Stimulated activated CD8-positive, alpha-beta memory T cell treated with anti-CD3 and anti-CD28 coated beads, Interleukin-4, amount 100 ng/mL, for 1 hour (primary cell): ENCODE data around the gene JAKMIP1.
"Not testable (repeated sequence)": the region's sequence is repeated elsewhere in the genome, so short reads cannot be mapped to it uniquely, and the experiment has no call there.

Experiments used
- DNase-seq, 2 donors: peaks; one replicate each; pipeline ENCODE4 v3.0.0-alpha.2; 2020; ENCODE audit warnings: low read depth in 2 of 2, low spot score in 1 of 2

The JAKMIP1 gene

DNA sequence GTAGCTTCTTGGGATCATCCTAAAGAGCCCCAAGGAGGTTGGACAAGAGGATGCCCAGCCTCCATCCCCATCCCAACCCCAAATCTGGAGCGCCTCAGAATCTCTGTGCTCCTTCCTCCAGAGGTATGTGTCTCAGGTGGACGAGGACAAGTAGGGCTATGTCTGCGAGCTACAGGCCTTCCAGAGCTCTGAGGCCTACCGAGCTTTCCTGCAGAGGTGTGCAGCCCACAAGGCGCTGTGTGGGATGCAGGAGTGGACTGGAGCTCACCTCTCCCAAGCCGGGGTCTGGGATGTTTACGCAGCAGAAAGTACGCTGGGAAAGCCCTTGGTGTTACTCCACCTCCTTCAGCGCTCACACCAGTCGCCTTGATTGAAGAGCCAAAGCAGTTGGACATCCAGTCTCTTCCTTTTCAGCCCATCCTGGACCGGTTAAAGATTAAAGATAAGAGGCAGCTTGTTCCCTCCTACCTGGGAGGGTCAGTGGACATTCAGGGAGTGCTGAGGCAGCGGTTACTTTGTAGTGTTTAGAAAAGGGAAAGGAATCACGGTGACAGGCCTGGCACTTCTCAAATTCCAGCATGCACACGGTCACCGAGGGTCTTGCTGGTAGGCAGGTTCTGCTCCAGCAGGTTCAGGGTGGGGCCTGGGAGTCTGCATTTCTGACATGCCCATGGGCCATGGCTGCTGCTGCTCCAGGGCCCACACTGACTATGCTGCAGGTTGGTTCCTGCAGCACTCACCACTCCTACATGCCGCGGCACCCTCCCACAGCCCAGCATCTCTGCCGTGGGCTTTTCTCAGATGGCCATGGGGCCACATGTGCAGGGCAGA, 29.5 kb upstream of the JAKMIP1 start:
- DNase-seq: no peak

- DNase-seq: no peak
These were observed 28.7 kb upstream of the JAKMIP1 start for GRCh38 chr4:6229095-6229494.

DNA sequence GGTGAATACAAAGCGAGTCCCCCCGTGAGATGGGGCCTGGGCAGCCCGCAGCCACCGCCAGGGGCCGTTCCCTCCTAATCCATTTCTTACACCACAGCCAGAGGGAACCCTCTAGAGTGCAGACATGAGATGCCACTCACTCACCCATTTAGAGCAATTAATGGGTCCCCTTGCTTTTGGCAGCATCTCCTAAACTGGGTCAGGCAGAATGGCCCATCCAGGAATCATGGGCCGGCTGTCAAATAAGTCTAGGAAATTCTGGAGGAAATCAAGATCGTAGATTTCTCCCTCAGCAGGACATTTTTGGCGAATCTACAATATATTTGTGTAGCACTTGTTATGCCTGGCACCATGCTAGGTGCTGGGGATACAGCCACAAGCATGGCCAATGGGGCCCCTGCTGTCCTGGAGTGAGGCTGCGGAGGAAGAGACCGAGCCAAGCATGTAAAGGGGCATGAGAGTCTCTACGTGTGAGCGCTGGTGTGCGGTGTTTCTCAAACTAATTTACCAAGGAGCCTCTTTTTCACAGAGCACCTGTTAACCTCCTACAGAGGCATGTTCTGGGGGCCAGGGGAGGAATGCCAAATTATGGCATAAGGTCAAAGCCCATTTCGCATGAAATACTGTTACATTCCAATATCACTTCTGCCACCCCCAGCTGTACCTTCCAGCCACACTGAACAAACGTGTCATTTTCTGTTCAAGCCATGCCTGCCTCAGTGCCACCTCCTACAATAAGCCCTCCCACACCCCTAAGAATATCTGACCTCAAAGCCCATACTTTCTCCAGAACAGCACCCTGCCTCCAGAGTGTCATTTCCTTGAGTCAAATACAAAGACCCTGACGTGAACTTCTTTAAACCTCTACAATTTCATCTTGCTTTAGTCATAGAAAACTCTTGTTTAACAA, 28.1 kb upstream of the JAKMIP1 start:
- DNase-seq: no peak

GRCh38 chr4:6227412-6228157, 27.2 kb upstream of the JAKMIP1 start:
- DNase-seq: no peak

GRCh38 chr4:6226506-6226905, 26.2 kb upstream of the JAKMIP1 start:
- no peak for DNase-seq

DNA sequence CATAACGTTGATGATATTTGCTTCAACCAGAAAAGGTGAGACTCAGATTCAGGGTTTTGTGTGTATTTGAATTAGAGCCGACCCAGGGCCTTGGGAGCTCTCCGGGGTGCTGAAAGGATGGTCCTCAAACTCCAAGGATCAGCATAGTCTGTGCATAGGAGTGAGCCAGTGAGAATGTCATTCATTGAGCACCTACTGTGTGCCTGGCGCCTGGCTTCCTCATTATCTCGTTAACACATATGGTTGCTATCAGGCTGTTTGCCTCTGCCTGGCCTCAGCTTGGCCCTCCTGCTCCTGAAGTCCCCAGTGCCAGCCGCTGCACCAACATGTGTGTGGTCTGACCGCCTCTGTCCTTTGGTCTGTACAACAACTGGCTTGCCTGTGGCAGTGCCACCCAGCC, 25.1 kb upstream of the JAKMIP1 start:
- DNase-seq: no peak

- DNase-seq: no peak
These were observed 24.4 kb upstream of the JAKMIP1 start for GRCh38 chr4:6224735-6225134.

DNA sequence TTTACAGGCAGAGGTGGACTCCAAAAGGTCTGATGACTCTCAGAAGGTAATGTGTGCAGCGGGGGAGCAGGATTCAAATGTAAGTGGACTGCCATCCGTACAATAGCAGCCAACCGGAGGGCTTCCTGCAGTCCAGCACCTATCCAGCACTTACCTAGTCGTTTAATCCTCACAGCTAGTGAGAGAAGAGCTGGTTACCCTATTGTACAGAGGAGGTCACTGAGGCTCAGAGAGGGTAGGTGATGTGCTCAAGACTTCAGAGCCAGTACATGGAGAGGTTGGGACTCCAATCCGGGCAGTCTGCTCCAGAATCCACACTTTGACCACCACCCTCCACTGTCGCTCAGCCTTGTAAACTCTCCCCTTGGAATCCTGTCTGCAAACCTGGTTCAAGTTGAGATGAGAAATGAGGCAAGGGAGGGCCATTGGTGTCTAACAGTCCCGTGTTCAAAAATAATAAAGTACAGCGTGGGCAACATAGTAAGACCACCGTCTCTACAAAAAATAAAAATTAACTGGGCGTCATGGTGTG, 22.5 kb upstream of the JAKMIP1 start:
- no peak for DNase-seq

- DNase-seq: no peak
These were observed 21.8 kb upstream of the JAKMIP1 start for GRCh38 chr4:6221851-6222760.

GRCh38 chr4:6221301-6221850, 21.0 kb upstream of the JAKMIP1 start:
- DNase-seq: no peak

DNA sequence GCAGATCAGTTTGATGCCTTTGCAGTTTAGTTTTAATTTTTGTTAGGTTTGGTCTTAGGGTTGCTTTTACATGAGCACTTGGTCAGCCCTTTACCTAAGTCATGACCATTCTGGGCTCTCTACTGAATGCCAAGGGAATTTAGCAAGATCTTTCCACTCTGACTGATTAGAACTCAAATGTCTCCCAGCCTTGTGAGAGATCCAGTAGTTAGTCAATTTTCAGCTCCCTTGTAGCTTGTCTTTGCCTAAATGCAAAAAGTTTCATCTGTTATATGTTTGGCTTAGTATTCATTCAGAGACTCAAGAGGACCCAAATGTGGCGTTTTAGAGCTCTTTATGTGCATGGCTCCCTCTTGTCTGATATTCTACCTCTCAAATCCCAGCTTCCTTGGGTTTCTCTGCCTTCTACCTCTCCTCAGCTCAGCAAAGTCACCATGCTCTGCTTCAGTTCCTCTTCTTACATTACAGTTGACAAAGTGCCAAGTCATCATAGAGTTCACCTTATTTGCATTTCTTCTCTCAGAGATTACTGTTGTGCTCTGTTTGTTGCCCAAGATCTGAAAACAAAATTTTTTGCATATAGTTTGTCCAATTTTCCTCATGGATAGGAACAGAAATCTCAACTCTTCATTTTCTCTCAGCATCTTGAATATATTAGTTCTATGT, 17.5 kb upstream of the JAKMIP1 start:
- no peak for DNase-seq

- no peak for DNase-seq
These were observed 16.2 kb upstream of the JAKMIP1 start for GRCh38 chr4:6216588-6216987.

GRCh38 chr4:6209921-6210320, 9.6 kb upstream of the JAKMIP1 start:
- no peak for DNase-seq

- not testable (repeated sequence) for DNase-seq
These were observed 8.9 kb upstream of the JAKMIP1 start for GRCh38 chr4:6209291-6209690.

- DNase-seq: no peak
These were observed 8.1 kb upstream of the JAKMIP1 start for GRCh38 chr4:6208416-6208815.

- DNase-seq: no peak
These were observed 7.3 kb upstream of the JAKMIP1 start for GRCh38 chr4:6207602-6208001.

DNA sequence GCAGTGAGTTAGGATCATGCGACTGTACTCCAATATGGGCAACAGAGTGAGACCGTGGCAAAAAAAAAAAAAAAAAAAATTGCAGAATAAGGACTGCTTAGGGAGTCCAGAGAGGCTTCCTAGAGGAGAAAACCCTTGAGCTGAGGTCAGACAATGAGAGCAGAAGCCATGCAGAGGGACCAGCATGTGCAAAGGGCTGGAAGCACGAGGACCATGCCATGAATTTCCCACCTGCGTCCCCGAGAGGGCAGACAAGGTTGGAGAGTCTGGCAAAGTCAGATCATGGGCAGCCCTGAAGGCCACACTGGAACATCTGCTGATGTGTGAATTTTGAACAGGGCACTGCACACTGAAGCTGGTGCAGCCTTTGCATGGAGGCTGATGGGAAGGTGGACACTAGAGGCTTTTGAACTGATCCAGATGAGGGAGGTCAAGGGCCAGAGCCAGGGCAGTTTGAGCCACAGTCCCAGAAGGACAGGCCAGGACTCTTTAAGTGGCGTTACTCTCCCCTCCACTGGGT, 6.5 kb upstream of the JAKMIP1 start:
- no peak for DNase-seq

DNA sequence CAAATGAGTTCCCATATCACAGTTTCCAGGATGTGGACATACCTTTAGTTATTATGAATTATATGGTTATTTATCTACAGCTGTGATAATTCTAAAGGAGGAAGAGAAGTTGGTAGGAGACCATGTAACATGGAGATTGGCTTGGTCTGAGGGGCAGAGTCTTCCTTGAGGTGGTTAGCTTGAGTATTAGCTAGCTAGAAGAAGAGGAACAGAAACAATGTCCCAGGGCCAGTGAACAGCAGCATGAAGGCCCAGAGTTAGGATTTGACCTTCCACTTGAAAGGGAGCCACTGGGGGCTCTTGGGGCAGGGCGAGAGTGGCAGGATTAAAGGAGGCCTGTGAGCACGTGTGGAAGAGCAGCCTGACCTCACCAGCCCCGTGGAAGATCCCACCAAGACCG, 5.6 kb upstream of the JAKMIP1 start:
- DNase-seq: no peak

DNA sequence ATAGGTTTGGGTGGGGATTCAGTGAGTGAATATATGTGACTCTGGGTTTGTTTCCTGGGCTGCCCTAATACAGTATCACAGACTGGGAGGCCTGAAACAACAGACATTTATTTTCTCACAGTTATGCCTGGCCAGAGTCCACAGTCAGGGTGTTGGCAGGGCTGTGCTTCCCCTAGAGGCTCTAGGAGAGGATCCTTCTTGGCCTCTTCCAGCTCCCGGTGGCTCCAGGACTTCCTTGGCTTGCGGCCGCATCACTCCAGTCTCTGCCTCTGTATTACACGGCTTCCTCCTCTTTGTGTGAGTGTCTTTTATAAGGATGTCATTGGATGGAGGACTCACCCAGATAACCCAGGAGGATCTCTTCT, 5.2 kb upstream of the JAKMIP1 start:
- DNase-seq: no peak
